HepG2 (cell line): Measurements from ENCODE around the gene GPS1. TPM values are rescaled to one million over a fixed set of nuclear protein-coding genes. Genes with fewer than 3 reads are reported as not detected.

ENCODE experiments used
- AGO2 ChIP-seq: fragments of 200-400 bp; formaldehyde crosslinking; optimal IDR thresholded peaks from 2 replicates; pipeline ENCODE3; 2017; ENCODE audit warnings: mild to moderate bottlenecking, low read depth, low read length, moderate library complexity
- BCL6 ChIP-seq: IDR thresholded peaks from 2 replicates; pipeline ENCODE4 v1.6.1; 2016; ENCODE audit warnings: missing genetic modification reagents, missing compliant biosample characterization
- DR1 ChIP-seq: sonication (generic); formaldehyde crosslinking; IDR thresholded peaks from 2 replicates; pipeline ENCODE4 v1.8.0; 2021; ENCODE audit warnings: mild to moderate bottlenecking, missing genetic modification reagents, inconsistent platforms
- EED ChIP-seq: sonication (generic); formaldehyde crosslinking; IDR thresholded peaks from 2 replicates; pipeline ENCODE4 v1.5.0; 2020; ENCODE audit warnings: mild to moderate bottlenecking, missing genetic modification reagents
- GMEB1 ChIP-seq: sonication (generic); formaldehyde crosslinking; IDR thresholded peaks from 2 replicates; pipeline ENCODE4 v1.5.1; 2020; ENCODE audit warnings: missing genetic modification reagents, mild to moderate bottlenecking, borderline replicate concordance
- GPN1 ChIP-seq: sonication (generic); formaldehyde crosslinking; IDR thresholded peaks from 2 replicates; pipeline ENCODE4 v1.5.1; 2020; ENCODE audit warnings: missing genetic modification reagents, borderline replicate concordance
- HNRNPH1 ChIP-seq: fragments of 200-400 bp; formaldehyde crosslinking; optimal IDR thresholded peaks from 2 replicates; pipeline ENCODE3; 2017; ENCODE audit warnings: mild to moderate bottlenecking, low read depth, low read length
- HOXA5 ChIP-seq: sonication (generic); formaldehyde crosslinking; IDR thresholded peaks from 2 replicates; pipeline ENCODE4 v1.4.0; 2020; ENCODE audit warnings: missing genetic modification reagents
- KAT8 ChIP-seq: IDR thresholded peaks from 2 replicates; pipeline ENCODE4 v1.6.1; 2016; ENCODE audit warnings: missing genetic modification reagents, missing compliant biosample characterization
- KDM3A ChIP-seq: IDR thresholded peaks from 2 replicates; pipeline ENCODE4 v1.6.1; 2018; ENCODE audit warnings: low read depth, missing compliant biosample characterization
- MAFF ChIP-seq: IDR thresholded peaks from 2 replicates; pipeline ENCODE4 v1.6.1; 2011; ENCODE audit warnings: low read depth, low read length, improper control_type of control experiment
- MYC ChIP-seq: sonication (generic); formaldehyde crosslinking; IDR thresholded peaks from 2 replicates; pipeline ENCODE4 v1.9.0; 2021; ENCODE audit warnings: missing genetic modification reagents, borderline replicate concordance
- NFIB ChIP-seq: sonication (generic); formaldehyde crosslinking; IDR thresholded peaks from 2 replicates; pipeline ENCODE4 v1.9.0; 2021; ENCODE audit warnings: missing genetic modification reagents, mild to moderate bottlenecking, borderline replicate concordance
- POLR2G ChIP-seq: fragments of 200-400 bp; formaldehyde crosslinking; IDR thresholded peaks from 2 replicates; pipeline ENCODE4 v1.6.1; 2018; ENCODE audit warnings: mild to moderate bottlenecking, low read depth, low read length, moderate library complexity
- PPARG ChIP-seq: conservative IDR thresholded peaks from 2 replicates; pipeline ENCODE4 v1.6.1; 2016; ENCODE audit warnings: missing biosample characterization, missing genetic modification reagents
- SRSF4 ChIP-seq: fragments of 200-400 bp; formaldehyde crosslinking; IDR thresholded peaks from one replicate; pipeline ENCODE4 v1.6.1; 2018; ENCODE audit warnings: mild to moderate bottlenecking, low read depth, low read length, moderate library complexity; ENCODE audit not compliant: poor library complexity, severe bottlenecking
- TAF15 ChIP-seq: fragments of 200-400 bp; formaldehyde crosslinking; IDR thresholded peaks from one replicate; pipeline ENCODE4 v1.6.1; 2018; ENCODE audit warnings: mild to moderate bottlenecking, low read depth, low read length; ENCODE audit not compliant: poor library complexity, severe bottlenecking
- XBP1 ChIP-seq: sonication (generic); formaldehyde crosslinking; IDR thresholded peaks from 2 replicates; pipeline ENCODE4 v1.5.0; 2020; ENCODE audit warnings: missing genetic modification reagents
- ZBTB33 ChIP-seq: sonication (generic); formaldehyde crosslinking; IDR thresholded peaks from 2 replicates; pipeline ENCODE4 v1.4.0; 2020; ENCODE audit warnings: missing genetic modification reagents
- ZEB1 ChIP-seq: IDR thresholded peaks from 2 replicates; pipeline ENCODE4 v1.6.1; 2012; ENCODE audit warnings: mild to moderate bottlenecking, low read depth, inconsistent platforms; ENCODE audit not compliant: insufficient replicate concordance
- ZNF136 ChIP-seq: sonication (generic); formaldehyde crosslinking; IDR thresholded peaks from 2 replicates; pipeline ENCODE4 v1.8.1; 2022; ENCODE audit warnings: low read depth, mild to moderate bottlenecking, moderate library complexity, missing genetic modification reagents
- ZNF17 ChIP-seq: sonication (generic); formaldehyde crosslinking; IDR thresholded peaks from 2 replicates; pipeline ENCODE4 v1.5.0; 2020; ENCODE audit warnings: mild to moderate bottlenecking, missing genetic modification reagents
- ZNF414 ChIP-seq: sonication (generic); formaldehyde crosslinking; IDR thresholded peaks from 2 replicates; pipeline ENCODE4 v1.5.0; 2020; ENCODE audit warnings: missing genetic modification reagents
- ZNF451 ChIP-seq: sonication (generic); formaldehyde crosslinking; IDR thresholded peaks from 2 replicates; pipeline ENCODE4 v1.5.0; 2020; ENCODE audit warnings: mild to moderate bottlenecking, missing genetic modification reagents
- ZNF563 ChIP-seq: sonication (generic); formaldehyde crosslinking; IDR thresholded peaks from 2 replicates; pipeline ENCODE4 v1.8.0; 2022; ENCODE audit warnings: mild to moderate bottlenecking, moderate library complexity, missing genetic modification reagents
- ZNF773 ChIP-seq: sonication (generic); formaldehyde crosslinking; IDR thresholded peaks from 2 replicates; pipeline ENCODE4 v1.4.0; 2020; ENCODE audit warnings: missing genetic modification reagents, borderline replicate concordance
- polyA plus RNA-seq, 8 experiments: library from polyadenylated mRNA; depleted of rRNA in 3 of 8; stranded (reverse) in 7 of 8; unstranded in 1 of 8; fragments of >200 nt; fragmentation: Illumina TruSeq in 4 of 8; extraction: Trizol in 4 of 8; gene quantifications; 2 replicates each; pipeline versions ENCODE4 v1.2.1 to v1.2.3, GENCODE V29; 2011 to 2016; ENCODE audit warnings: low read depth in 4 of 8, missing spikeins in 1 of 8, mixed read lengths in 1 of 8; ENCODE audit not compliant: insufficient read depth in 1 of 8
- total RNA-seq, 5 experiments: library from RNA; depleted of rRNA; stranded (reverse); fragments of >200 nt; fragmentation: Illumina TruSeq; extraction: Trizol; gene quantifications; 2 replicates each; pipeline ENCODE4 v1.2.3, GENCODE V29; 2016; ENCODE audit warnings: low read depth in 1 of 5

Gene GPS1
- total and polyA plus RNA-seq, 2 of the 13 experiments (the other 11 are each of a cell fraction or from before 2014, with no cell fraction given), result 124 to 128 TPM

- TF ChIP-seq ZNF136 (CRISPR knock-in tag) (no peak), ZNF414 (CRISPR knock-in tag) (no peak), HOXA5 (CRISPR knock-in tag) (no peak), SRSF4 (peak; percentile 85), ZNF451 (CRISPR knock-in tag) (no peak), AGO2 (peak; percentile 100), XBP1 (no peak), ZEB1 (no peak), TAF15 (no peak), KDM3A (CRISPR knock-in tag) (no peak; the same call in 1 of the 2 replicates), GPN1 (CRISPR knock-in tag) (no peak), MAFF (no peak), EED (CRISPR knock-in tag) (no peak), ZNF563 (CRISPR knock-in tag) (0 out of 2 replicates have a peak, but pooled peaks have one; percentile 7), NFIB (CRISPR knock-in tag) (no peak), POLR2G (peak; percentile 60), ZNF17 (CRISPR knock-in tag) (no peak), ZBTB33 (peak; percentile 55; the same call in 1 of the 2 replicates), GMEB1 (CRISPR knock-in tag) (0 out of 2 replicates have a peak, but pooled peaks have one; percentile 4), ZNF773 (CRISPR knock-in tag) (no peak), PPARG (CRISPR knock-in tag) (no peak), MYC (CRISPR knock-in tag) (0 out of 2 replicates have a peak, but pooled peaks have one; percentile 8), KAT8 (CRISPR knock-in tag) (no peak), BCL6 (CRISPR knock-in tag) (no peak), HNRNPH1 (no peak), DR1 (CRISPR knock-in tag) (no peak)
These were observed 32.6 kb upstream of the GPS1 start (continued) for GRCh38 chr17:82018989-82019689.
